ENCODE data around the gene TPBGL.

GRCh38 chr11:75204012-75204674 is 36.4 kb upstream of the TPBGL start:
- TF ChIP-seq CTCF (IDR thresholded peaks at IDR 0.05) (no peak), POLR2A (IDR thresholded peaks at IDR 0.05) (no peak)
